ENCODE results near the gene SGCE. TPM values are rescaled to one million over a fixed set of nuclear protein-coding genes. Genes with fewer than 3 reads are reported as not detected.

Gene SGCE
- total RNA-seq, 2 experiments from 2014 or later: 23.5 to 27.1 TPM

DNA sequence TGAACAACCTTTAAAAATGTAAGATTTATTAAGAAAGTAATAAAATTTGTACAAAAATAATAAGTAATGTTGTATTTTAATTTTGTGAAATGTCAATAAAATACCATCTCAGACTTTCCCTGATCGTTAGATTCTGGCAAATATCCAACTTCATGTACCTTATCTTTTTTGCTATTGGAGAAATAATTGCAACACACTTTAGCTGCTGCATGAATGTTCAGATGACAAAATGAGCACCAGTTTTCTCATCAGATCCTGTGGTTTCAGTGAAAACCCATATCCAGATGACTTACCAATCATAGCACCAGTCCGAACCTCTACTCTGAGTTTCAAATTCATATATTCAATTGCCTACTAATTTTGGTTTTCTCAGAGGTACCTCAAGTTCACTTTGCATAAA is 76.5 kb downstream of the SGCE start:
- H3K4me3 ChIP-seq (ENCODE audit: low read depth, low read length, poor library complexity, severe bottlenecking): no peak overlapping the region
- H2AFZ ChIP-seq (ENCODE audit: low read length): no peak overlapping the region
- ChIA-PET POLR2A (interaction anchor here (0.6 to 1.2 kb wide), 2 partner anchors 11 to 46 kb away, joined by 3 read pairs; no protein-coding TSS in a partner anchor), CTCF (ENCODE audit: unreplicated experiment) (no interaction called here)
- no peaks in the 10 kb centered on the region for H3K9me3 ChIP-seq (ENCODE audit: low read length)
- no peaks in the 10 kb centered on the region for H4K20me1 ChIP-seq (ENCODE audit: insufficient read depth, low read length)
- no peak overlapping the region for H3K27ac ChIP-seq (ENCODE audit: low read depth, low read length, poor library complexity, severe bottlenecking)
- H3K79me2 ChIP-seq (ENCODE audit: insufficient read depth, low read depth, low read length): no peaks in the 10 kb centered on the region
- no TSS peak for BruUV-seq (replicated peaks)
- no peaks in the 10 kb centered on the region for H3K9me2 ChIP-seq (ENCODE audit: insufficient read depth, low read length)
- H3K4me1 ChIP-seq (ENCODE audit: insufficient read depth, low read length, poor library complexity, severe bottlenecking): no peaks in the 10 kb centered on the region
- intact Hi-C loops (cut with micrococcal nuclease; ENCODE audit: unreplicated experiment): no loop called here
- DNase-seq (ENCODE audit: low spot score): no peak
- H3K36me3 ChIP-seq (ENCODE audit: insufficient read depth, low read length): no peaks in the 10 kb centered on the region
- TF ChIP-seq, protein P1, sequence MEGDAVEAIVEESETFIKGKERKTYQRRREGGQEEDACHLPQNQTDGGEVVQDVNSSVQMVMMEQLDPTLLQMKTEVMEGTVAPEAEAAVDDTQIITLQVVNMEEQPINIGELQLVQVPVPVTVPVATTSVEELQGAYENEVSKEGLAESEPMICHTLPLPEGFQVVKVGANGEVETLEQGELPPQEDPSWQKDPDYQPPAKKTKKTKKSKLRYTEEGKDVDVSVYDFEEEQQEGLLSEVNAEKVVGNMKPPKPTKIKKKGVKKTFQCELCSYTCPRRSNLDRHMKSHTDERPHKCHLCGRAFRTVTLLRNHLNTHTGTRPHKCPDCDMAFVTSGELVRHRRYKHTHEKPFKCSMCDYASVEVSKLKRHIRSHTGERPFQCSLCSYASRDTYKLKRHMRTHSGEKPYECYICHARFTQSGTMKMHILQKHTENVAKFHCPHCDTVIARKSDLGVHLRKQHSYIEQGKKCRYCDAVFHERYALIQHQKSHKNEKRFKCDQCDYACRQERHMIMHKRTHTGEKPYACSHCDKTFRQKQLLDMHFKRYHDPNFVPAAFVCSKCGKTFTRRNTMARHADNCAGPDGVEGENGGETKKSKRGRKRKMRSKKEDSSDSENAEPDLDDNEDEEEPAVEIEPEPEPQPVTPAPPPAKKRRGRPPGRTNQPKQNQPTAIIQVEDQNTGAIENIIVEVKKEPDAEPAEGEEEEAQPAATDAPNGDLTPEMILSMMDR (conservative IDR thresholded peaks at IDR 0.05; ENCODE audit: low read length): no peak
- TF ChIP-seq EZH2phosphoT487 (IDR thresholded peaks at IDR 0.05; ENCODE audit: borderline replicate concordance, low read depth, low read length): no peak
- no peak overlapping the region for H3K4me2 ChIP-seq (ENCODE audit: low read length)

DNA sequence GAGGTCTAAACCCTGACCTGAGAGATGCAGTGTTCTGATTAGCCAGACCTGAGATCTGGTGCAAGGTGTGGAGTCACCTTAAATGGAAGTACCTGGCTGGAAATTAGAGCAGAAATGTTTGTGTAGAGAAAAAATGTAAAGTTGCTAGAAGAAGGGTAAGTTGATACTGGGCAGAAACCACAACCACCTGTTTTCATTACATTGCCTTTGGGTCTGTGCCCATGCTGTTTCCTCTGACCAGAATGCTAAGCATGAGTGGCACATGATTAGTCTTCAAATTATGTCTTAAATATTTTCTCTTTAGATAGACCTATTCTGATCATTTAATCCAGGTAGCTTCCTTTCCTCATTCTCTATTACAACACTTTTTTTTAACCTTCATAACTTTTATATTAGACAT is 77.3 kb downstream of the SGCE start:
- DNase-seq (ENCODE audit: low spot score): no peak
- no peak for TF ChIP-seq EZH2phosphoT487 (IDR thresholded peaks at IDR 0.05; ENCODE audit: borderline replicate concordance, low read depth, low read length)
- TF ChIP-seq, protein P1 (conservative IDR thresholded peaks at IDR 0.05; ENCODE audit: low read length): no peak
- Histone ChIP-seq H3K4me3 (ENCODE audit: low read depth, low read length, poor library complexity, severe bottlenecking) (no peak overlapping the region), H2AFZ (ENCODE audit: low read length) (no peak overlapping the region), H4K20me1 (ENCODE audit: insufficient read depth, low read length) (no peaks in the 10 kb centered on the region), H3K36me3 (ENCODE audit: insufficient read depth, low read length) (no peaks in the 10 kb centered on the region), H3K4me1 (ENCODE audit: insufficient read depth, low read length, poor library complexity, severe bottlenecking) (no peaks in the 10 kb centered on the region), H3K27ac (ENCODE audit: low read depth, low read length, poor library complexity, severe bottlenecking) (no peak overlapping the region), H3K79me2 (ENCODE audit: insufficient read depth, low read depth, low read length) (no peaks in the 10 kb centered on the region), H3K9me2 (ENCODE audit: insufficient read depth, low read length) (no peaks in the 10 kb centered on the region), H3K9me3 (ENCODE audit: low read length) (no peaks in the 10 kb centered on the region), H3K4me2 (ENCODE audit: low read length) (no peak overlapping the region)
- intact Hi-C loops (cut with micrococcal nuclease; ENCODE audit: unreplicated experiment): no loop called here
- no TSS peak for BruUV-seq (replicated peaks)
- CTCF ChIA-PET (ENCODE audit: unreplicated experiment): no interaction called here
- POLR2A ChIA-PET: interaction anchor here (0.6 kb wide), 1 partner anchor 1054 kb away, joined by 3 read pairs; no protein-coding TSS in a partner anchor

DNA sequence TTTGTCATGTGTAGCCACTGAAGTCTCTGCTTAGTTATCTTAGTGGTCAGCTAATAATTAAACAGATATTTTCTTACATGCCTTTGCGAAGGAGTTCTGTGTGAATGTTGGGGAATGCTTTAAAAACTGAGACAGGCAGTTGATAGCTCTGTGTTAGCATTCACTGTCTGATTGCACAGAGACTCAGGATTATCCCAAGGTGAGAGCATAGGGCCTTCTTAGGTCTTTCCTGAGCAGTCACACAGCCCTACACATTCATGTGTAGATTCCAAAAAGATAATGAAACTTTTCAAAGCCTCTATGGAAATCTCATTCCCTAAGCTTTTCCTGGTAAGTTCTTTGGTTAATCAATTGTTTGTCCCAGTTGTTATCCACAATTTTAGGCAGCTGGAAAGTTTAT is 78.6 kb downstream of the SGCE start:
- ChIA-PET CTCF (ENCODE audit: unreplicated experiment) (no interaction called here), POLR2A (no interaction called here)
- no peaks in the 10 kb centered on the region for H4K20me1 ChIP-seq (ENCODE audit: insufficient read depth, low read length)
- H3K4me1 ChIP-seq (ENCODE audit: insufficient read depth, low read length, poor library complexity, severe bottlenecking): no peaks in the 10 kb centered on the region
- H3K9me2 ChIP-seq (ENCODE audit: insufficient read depth, low read length): no peaks in the 10 kb centered on the region
- H3K36me3 ChIP-seq (ENCODE audit: insufficient read depth, low read length): no peaks in the 10 kb centered on the region
- H3K9me3 ChIP-seq (ENCODE audit: low read length): no peaks in the 10 kb centered on the region
- no peak for DNase-seq (ENCODE audit: low spot score)
- intact Hi-C loops (cut with micrococcal nuclease; ENCODE audit: unreplicated experiment): no loop called here
- H2AFZ ChIP-seq (ENCODE audit: low read length): no peak overlapping the region
- TF ChIP-seq, protein P1 (conservative IDR thresholded peaks at IDR 0.05; ENCODE audit: low read length): no peak
- TF ChIP-seq EZH2phosphoT487 (IDR thresholded peaks at IDR 0.05; ENCODE audit: borderline replicate concordance, low read depth, low read length): no peak
- BruUV-seq (replicated peaks): no TSS peak
- no peak overlapping the region for H3K4me3 ChIP-seq (ENCODE audit: low read depth, low read length, poor library complexity, severe bottlenecking)
- H3K4me2 ChIP-seq (ENCODE audit: low read length): no peak overlapping the region
- H3K79me2 ChIP-seq (ENCODE audit: insufficient read depth, low read depth, low read length): no peaks in the 10 kb centered on the region
- no peak overlapping the region for H3K27ac ChIP-seq (ENCODE audit: low read depth, low read length, poor library complexity, severe bottlenecking)
